Keratinocyte (primary cell): ENCODE measurements around the gene SCRG1. TPM values are rescaled to one million over a fixed set of nuclear protein-coding genes. Genes with fewer than 3 reads are reported as not detected.

ENCODE experiments used
- DNase-seq: peaks from one replicate; pipeline ENCODE4 v3.0.0-alpha.2; 2011; ENCODE audit warnings: low read depth, missing footprints, low spot score
- FAIRE-seq: peaks from 2 replicates; lab custom pipeline; 2011; peaks lifted over from hg19 to GRCh38; lab: Jason Lieb, UNC
- H2AFZ ChIP-seq: 2 replicates; pipeline ENCODE4 v1.6.0; 2012; ENCODE audit warnings: low read length, control low read depth, inconsistent platforms; ENCODE audit not compliant: control insufficient read depth
- H3K27ac ChIP-seq: 2 replicates; pipeline ENCODE4 v1.5.1; 2011; ENCODE audit warnings: low read length; ENCODE audit not compliant: control insufficient read depth, insufficient read depth
- H3K27me3 ChIP-seq: 3 replicates; pipeline ENCODE4 v1.6.0; 2011; ENCODE audit warnings: low read length; ENCODE audit not compliant: control insufficient read depth, insufficient read depth; ENCODE audit errors: extremely low read depth
- H3K36me3 ChIP-seq, 2 experiments: 2 replicates in 1 of 2; 3 replicates in 1 of 2; pipeline ENCODE4 v1.5.1; 2011; ENCODE audit warnings: low read length in 2 of 2, mild to moderate bottlenecking in 1 of 2; ENCODE audit not compliant: control insufficient read depth in 2 of 2, insufficient read depth in 2 of 2; ENCODE audit errors: extremely low read depth in 1 of 2
- H3K4me1 ChIP-seq: 3 replicates; pipeline ENCODE4 v1.5.1; 2011; ENCODE audit warnings: low read length; ENCODE audit not compliant: control insufficient read depth, insufficient read depth; ENCODE audit errors: extremely low read depth
- H3K4me2 ChIP-seq: 3 replicates; pipeline ENCODE4 v1.6.0; 2011; ENCODE audit warnings: low read depth, low read length; ENCODE audit not compliant: control insufficient read depth, insufficient read depth; ENCODE audit errors: extremely low read depth
- H3K4me3 ChIP-seq, 3 experiments: fragments of 200-600 bp in 1 of 3; sonication (generic) in 1 of 3; 2 replicates in 2 of 3; 3 replicates in 1 of 3; pipeline ENCODE4 v1.5.1; 2011 to 2016; ENCODE audit warnings: low read length in 3 of 3, mild to moderate bottlenecking in 3 of 3, control low read depth in 2 of 3, inconsistent platforms in 1 of 3, low read depth in 1 of 3, mixed read lengths in 1 of 3, mixed run types in 1 of 3, moderate library complexity in 1 of 3; ENCODE audit not compliant: control insufficient read depth in 2 of 3, insufficient read depth in 2 of 3; ENCODE audit errors: extremely low read depth in 1 of 3
- H3K79me2 ChIP-seq: 2 replicates; pipeline ENCODE4 v1.6.0; 2012; ENCODE audit warnings: low read length; ENCODE audit not compliant: control insufficient read depth, insufficient read depth
- H3K9ac ChIP-seq: 3 replicates; pipeline ENCODE4 v1.6.0; 2011; ENCODE audit warnings: low read length; ENCODE audit not compliant: control insufficient read depth, insufficient read depth; ENCODE audit errors: extremely low read depth
- H3K9me1 ChIP-seq: 3 replicates; pipeline ENCODE4 v1.6.0; 2011; ENCODE audit warnings: low read length; ENCODE audit not compliant: control insufficient read depth, insufficient read depth; ENCODE audit errors: extremely low read depth
- H3K9me3 ChIP-seq: 2 replicates; pipeline ENCODE4 v1.5.1; 2012; ENCODE audit warnings: low read depth, low read length; ENCODE audit not compliant: control insufficient read depth
- H4K20me1 ChIP-seq: 3 replicates; pipeline ENCODE4 v1.6.0; 2011; ENCODE audit warnings: low read length; ENCODE audit not compliant: control insufficient read depth, insufficient read depth; ENCODE audit errors: extremely low read depth
- EZH2 ChIP-seq: IDR thresholded peaks from one replicate; pipeline ENCODE4 v1.6.1; 2012; ENCODE audit warnings: inconsistent platforms, mild to moderate bottlenecking, low read length, moderate library complexity
- dilution Hi-C: fragments of 300-500 bp; cut with MboI; formaldehyde crosslinking; loops from one replicate; pipeline ENCODE4 v1.7.0; 2020; ENCODE audit warnings: low sequenced_read_pairs; ENCODE audit not compliant: extremely low pct_ligation_motif_present
- polyA plus RNA-seq, 5 experiments: library from polyadenylated mRNA; depleted of rRNA in 3 of 5; stranded (reverse) in 3 of 5; stranded (forward) in 1 of 5; unstranded in 1 of 5; fragments of >200 nt; gene quantifications; 1 replicate in 1 of 5; 2 replicates in 3 of 5; 3 replicates in 1 of 5; pipeline versions ENCODE4 v1.2.1 to v1.2.3, GENCODE V29; 2011 to 2012; ENCODE audit warnings: missing spikeins in 2 of 5, low read depth in 1 of 5, low replicate concordance in 1 of 5
- TF ChIP-seq, protein P1 (sequence below), 3 experiments: IDR thresholded peaks in 1 of 3; conservative IDR thresholded peaks in 1 of 3; optimal IDR thresholded peaks in 1 of 3; 2 replicates in 2 of 3; 3 replicates in 1 of 3; pipeline versions ENCODE3 to v1.5.1; 2011; ENCODE audit warnings: low read length in 3 of 3, mild to moderate bottlenecking in 3 of 3, moderate library complexity in 2 of 3, control low read depth in 1 of 3, inconsistent platforms in 1 of 3; ENCODE audit not compliant: insufficient read depth in 2 of 3; ENCODE audit errors: extremely low read depth in 1 of 3

Gene SCRG1
- polyA plus RNA-seq, 1 donor (not counting 4 experiments of a cell fraction or from before 2014, with no cell fraction given), result not detected

GRCh38 chr4:173397604-173398003 is 1.3 kb downstream of the SCRG1 start:
- H3K79me2 ChIP-seq, result no peaks in the 10 kb centered on the region
- no peaks in the 10 kb centered on the region for H3K9me1 ChIP-seq
- H3K27me3 ChIP-seq, result no peaks in the 10 kb centered on the region
- no peak overlapping the region for H2AFZ ChIP-seq
- H4K20me1 ChIP-seq, result no peaks in the 10 kb centered on the region
- no peaks in the 10 kb centered on the region for H3K36me3 ChIP-seq
- FAIRE-seq (no peak), DNase-seq (no peak)
- no peaks in the 10 kb centered on the region for H3K9me3 ChIP-seq
- TF ChIP-seq, protein P1, sequence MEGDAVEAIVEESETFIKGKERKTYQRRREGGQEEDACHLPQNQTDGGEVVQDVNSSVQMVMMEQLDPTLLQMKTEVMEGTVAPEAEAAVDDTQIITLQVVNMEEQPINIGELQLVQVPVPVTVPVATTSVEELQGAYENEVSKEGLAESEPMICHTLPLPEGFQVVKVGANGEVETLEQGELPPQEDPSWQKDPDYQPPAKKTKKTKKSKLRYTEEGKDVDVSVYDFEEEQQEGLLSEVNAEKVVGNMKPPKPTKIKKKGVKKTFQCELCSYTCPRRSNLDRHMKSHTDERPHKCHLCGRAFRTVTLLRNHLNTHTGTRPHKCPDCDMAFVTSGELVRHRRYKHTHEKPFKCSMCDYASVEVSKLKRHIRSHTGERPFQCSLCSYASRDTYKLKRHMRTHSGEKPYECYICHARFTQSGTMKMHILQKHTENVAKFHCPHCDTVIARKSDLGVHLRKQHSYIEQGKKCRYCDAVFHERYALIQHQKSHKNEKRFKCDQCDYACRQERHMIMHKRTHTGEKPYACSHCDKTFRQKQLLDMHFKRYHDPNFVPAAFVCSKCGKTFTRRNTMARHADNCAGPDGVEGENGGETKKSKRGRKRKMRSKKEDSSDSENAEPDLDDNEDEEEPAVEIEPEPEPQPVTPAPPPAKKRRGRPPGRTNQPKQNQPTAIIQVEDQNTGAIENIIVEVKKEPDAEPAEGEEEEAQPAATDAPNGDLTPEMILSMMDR (optimal IDR thresholded peaks at IDR 0.05 in 1 of 3, IDR thresholded peaks at IDR 0.05 in 1 of 3, conservative IDR thresholded peaks at IDR 0.05 in 1 of 3; ENCODE audit: extremely low read depth in 1 of 3, insufficient read depth in 2 of 3, low read length in 3 of 3), result no peak
- no peak for TF ChIP-seq EZH2
- no peaks in the 10 kb centered on the region for H3K4me1 ChIP-seq
- dilution Hi-C loops, result no loop called here
- H3K9ac ChIP-seq, result no peak overlapping the region
- H3K4me3 ChIP-seq, result no peak overlapping the region
- H3K4me2 ChIP-seq, result no peak overlapping the region
- no peak overlapping the region for H3K27ac ChIP-seq

GRCh38 chr4:173391701-173392100 is 7.2 kb downstream of the SCRG1 start:
- Histone ChIP-seq H3K4me1 (no peaks in the 10 kb centered on the region), H3K9me1 (no peaks in the 10 kb centered on the region), H2AFZ (no peak overlapping the region), H4K20me1 (no peaks in the 10 kb centered on the region), H3K9me3 (no peaks in the 10 kb centered on the region), H3K27me3 (no peaks in the 10 kb centered on the region), H3K9ac (no peak overlapping the region), H3K4me3 (no peak overlapping the region), H3K4me2 (no peak overlapping the region), H3K79me2 (no peaks in the 10 kb centered on the region), H3K27ac (no peak overlapping the region), H3K36me3 (no peaks in the 10 kb centered on the region)
- DNase-seq, result no peak
- dilution Hi-C loops, result no loop called here
- FAIRE-seq, result no peak
- no peak for TF ChIP-seq EZH2
- TF ChIP-seq, protein P1 (optimal IDR thresholded peaks at IDR 0.05 in 1 of 3, IDR thresholded peaks at IDR 0.05 in 1 of 3, conservative IDR thresholded peaks at IDR 0.05 in 1 of 3; ENCODE audit: extremely low read depth in 1 of 3, insufficient read depth in 2 of 3, low read length in 3 of 3), result no peak
